ENCODE measurements around the gene RNF213.

DNA sequence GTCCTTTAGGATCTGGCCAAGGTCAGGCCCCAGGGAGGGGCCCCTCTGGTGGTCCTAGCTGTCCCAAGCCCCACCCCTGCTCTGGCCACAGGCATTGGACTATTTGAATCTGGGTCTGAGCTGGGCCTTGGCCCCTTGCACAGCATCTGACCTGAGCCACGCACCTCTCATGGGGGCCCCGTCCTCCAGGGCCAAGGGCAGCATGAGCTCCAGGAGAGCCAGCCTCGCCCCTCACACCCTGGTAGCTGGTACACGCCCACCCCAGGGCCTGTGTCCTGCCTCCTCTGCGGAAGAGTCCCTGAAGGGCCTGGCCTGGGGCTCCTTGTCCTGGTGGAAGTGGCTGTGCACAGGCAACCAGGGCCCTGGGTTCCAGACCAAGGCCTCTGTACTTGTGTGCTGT is 178.2 kb downstream of the RNF213 start:
- TF ChIP-seq, protein P1, sequence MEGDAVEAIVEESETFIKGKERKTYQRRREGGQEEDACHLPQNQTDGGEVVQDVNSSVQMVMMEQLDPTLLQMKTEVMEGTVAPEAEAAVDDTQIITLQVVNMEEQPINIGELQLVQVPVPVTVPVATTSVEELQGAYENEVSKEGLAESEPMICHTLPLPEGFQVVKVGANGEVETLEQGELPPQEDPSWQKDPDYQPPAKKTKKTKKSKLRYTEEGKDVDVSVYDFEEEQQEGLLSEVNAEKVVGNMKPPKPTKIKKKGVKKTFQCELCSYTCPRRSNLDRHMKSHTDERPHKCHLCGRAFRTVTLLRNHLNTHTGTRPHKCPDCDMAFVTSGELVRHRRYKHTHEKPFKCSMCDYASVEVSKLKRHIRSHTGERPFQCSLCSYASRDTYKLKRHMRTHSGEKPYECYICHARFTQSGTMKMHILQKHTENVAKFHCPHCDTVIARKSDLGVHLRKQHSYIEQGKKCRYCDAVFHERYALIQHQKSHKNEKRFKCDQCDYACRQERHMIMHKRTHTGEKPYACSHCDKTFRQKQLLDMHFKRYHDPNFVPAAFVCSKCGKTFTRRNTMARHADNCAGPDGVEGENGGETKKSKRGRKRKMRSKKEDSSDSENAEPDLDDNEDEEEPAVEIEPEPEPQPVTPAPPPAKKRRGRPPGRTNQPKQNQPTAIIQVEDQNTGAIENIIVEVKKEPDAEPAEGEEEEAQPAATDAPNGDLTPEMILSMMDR (conservative IDR thresholded peaks at IDR 0.05; ENCODE audit: low read depth, low read length), result no peak
- no peak for TF ChIP-seq EZH2 (IDR thresholded peaks at IDR 0.05; ENCODE audit: low read length, unreplicated experiment)
